Kidney epithelial cell (primary cell): ENCODE results near the gene LRBA. TPM values are rescaled to one million over a fixed set of nuclear protein-coding genes. Genes with fewer than 3 reads are reported as not detected.
"Not testable (repeated sequence)": the region's sequence is repeated elsewhere in the genome, so short reads cannot be mapped to it uniquely, and the experiment has no call there.

Source experiments
- DNase-seq: peaks from one replicate; pipeline ENCODE4 v3.0.0-alpha.2; 2010; ENCODE audit warnings: low read depth
- H3K27me3 ChIP-seq: 2 replicates; pipeline ENCODE4 v1.6.0; 2011; ENCODE audit warnings: low read length; ENCODE audit not compliant: control insufficient read depth, insufficient read depth
- H3K36me3 ChIP-seq: 2 replicates; pipeline ENCODE4 v1.5.1; 2011; ENCODE audit warnings: low read length; ENCODE audit not compliant: control insufficient read depth, insufficient read depth
- H3K4me3 ChIP-seq: 2 replicates; pipeline ENCODE4 v1.5.1; 2011; ENCODE audit warnings: low read depth, mild to moderate bottlenecking, control low read depth, low read length
- total RNA-seq: library from RNA; depleted of rRNA; stranded (reverse); fragments of >200 nt; gene quantifications from 2 replicates; pipeline ENCODE4 v1.2.3, GENCODE V29; 2015
- TF ChIP-seq, protein P1 (sequence below): IDR thresholded peaks from 2 replicates; pipeline ENCODE4 v1.5.1; 2011; ENCODE audit warnings: mild to moderate bottlenecking, moderate library complexity, low read length, control low read depth, inconsistent platforms; ENCODE audit not compliant: insufficient read depth, poor library complexity, severe bottlenecking

Gene LRBA
- total RNA-seq, 1 donor from 2014 or later: 85.2 TPM

DNA sequence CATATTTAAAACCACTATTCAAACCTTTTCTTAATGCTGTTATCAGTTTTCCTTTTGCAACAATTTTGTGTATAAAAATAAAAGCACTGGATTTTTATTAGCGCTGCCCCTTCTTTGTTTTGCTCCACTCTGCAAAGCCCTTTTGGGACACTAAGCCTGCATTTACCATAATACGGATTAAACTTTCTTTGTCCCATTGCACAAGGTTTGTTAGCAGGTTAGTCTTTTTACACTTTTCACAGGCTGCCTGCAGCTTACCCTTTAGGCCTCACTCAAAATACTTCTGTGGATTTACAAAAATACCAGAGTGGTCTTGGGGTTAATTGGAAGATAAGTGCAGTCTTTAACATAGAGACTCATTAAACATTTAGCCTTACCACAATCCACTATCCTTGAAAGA, 468.8 kb downstream of the LRBA start:
- Histone ChIP-seq H3K4me3 (no peak overlapping the region), H3K27me3 (no peaks in the 10 kb centered on the region), H3K36me3 (no peaks in the 10 kb centered on the region)
- TF ChIP-seq, protein P1, sequence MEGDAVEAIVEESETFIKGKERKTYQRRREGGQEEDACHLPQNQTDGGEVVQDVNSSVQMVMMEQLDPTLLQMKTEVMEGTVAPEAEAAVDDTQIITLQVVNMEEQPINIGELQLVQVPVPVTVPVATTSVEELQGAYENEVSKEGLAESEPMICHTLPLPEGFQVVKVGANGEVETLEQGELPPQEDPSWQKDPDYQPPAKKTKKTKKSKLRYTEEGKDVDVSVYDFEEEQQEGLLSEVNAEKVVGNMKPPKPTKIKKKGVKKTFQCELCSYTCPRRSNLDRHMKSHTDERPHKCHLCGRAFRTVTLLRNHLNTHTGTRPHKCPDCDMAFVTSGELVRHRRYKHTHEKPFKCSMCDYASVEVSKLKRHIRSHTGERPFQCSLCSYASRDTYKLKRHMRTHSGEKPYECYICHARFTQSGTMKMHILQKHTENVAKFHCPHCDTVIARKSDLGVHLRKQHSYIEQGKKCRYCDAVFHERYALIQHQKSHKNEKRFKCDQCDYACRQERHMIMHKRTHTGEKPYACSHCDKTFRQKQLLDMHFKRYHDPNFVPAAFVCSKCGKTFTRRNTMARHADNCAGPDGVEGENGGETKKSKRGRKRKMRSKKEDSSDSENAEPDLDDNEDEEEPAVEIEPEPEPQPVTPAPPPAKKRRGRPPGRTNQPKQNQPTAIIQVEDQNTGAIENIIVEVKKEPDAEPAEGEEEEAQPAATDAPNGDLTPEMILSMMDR: no peak
- no peak for DNase-seq

DNA sequence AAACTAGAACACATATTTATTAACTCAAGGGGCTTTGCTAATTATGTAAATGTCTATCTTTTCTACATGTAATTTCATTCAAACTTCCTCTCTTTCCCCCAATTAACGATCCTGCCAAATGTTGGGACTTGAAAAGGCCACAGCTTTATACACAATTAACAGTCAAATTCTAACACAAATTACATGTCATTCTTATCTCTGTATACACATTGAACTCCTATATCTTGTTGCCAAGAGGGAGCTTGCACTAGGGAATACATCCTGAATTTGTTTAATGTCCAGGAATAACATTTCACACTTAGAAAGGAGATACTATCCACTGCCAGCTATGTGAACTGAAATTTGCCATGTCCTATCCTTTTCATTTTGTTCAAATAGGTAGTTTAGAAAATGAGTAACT, 472.0 kb downstream of the LRBA start:
- Histone ChIP-seq H3K27me3 (no peaks in the 10 kb centered on the region), H3K36me3 (no peaks in the 10 kb centered on the region), H3K4me3 (no peak overlapping the region)
- no peak for DNase-seq
- TF ChIP-seq, protein P1: no peak

- Histone ChIP-seq H3K4me3 (no peak overlapping the region), H3K27me3 (no peaks in the 10 kb centered on the region), H3K36me3 (no peaks in the 10 kb centered on the region)
- no peak for DNase-seq
- TF ChIP-seq, protein P1: no peak
Observed at GRCh38 chr4:150541681-150542080, 473.4 kb downstream of the LRBA start.

DNA sequence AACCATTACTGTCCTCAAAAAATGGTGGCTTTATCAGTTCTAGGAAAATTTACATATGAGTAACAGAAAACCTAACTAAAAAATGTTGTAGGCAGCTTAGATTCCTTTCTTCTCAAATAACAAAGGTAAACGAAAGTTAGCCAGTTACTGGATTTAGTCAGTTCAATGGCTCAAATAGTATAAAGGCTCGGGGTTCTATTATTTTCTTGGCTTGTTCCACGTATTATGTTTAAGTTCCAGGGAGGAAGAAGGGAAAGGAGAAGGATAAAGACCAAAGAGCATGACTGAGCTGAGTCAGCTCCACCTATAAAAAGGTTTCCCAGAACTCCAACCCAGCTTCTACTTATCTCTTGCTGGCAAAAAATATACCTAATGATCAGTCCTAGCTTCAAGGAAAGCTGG, 474.1 kb downstream of the LRBA start:
- Histone ChIP-seq H3K4me3 (no peak overlapping the region), H3K27me3 (no peaks in the 10 kb centered on the region), H3K36me3 (no peaks in the 10 kb centered on the region)
- DNase-seq: no peak
- TF ChIP-seq, protein P1: no peak

- Histone ChIP-seq H3K4me3 (no peak overlapping the region), H3K27me3 (no peaks in the 10 kb centered on the region), H3K36me3 (no peaks in the 10 kb centered on the region)
- TF ChIP-seq, protein P1: no peak
- no peak for DNase-seq
Observed at GRCh38 chr4:150540536-150540935, 474.5 kb downstream of the LRBA start.

DNA sequence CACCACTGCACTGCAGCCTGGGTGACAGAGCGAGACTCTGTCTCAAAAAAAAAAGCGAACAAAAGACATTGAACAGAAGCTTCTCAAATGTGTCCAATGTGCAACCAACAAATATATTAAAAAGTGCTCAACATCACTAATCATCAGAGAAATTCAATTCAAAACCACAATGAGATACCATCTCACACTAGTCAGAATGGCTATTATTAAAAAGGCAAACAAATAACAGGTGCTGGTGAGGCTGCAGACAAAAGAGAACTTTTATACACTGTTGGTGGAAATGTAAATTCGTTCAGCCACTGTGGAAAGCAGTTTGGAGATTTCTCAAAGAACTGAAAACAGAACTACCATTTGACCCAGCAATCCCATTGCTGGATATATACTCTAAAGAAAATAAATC, 477.2 kb downstream of the LRBA start:
- not testable (repeated sequence) for H3K4me3 ChIP-seq, DNase-seq, H3K27me3 ChIP-seq, H3K36me3 ChIP-seq
